IgD-negative memory B cell (primary cell): Measurements from ENCODE around the gene COMMD7. TPM values are rescaled to one million over a fixed set of nuclear protein-coding genes. Genes with fewer than 3 reads are reported as not detected.

Experiments
- H3K27ac Mint-ChIP-seq, 3 donors: one replicate each; pipeline ENCODE4 v1.8.0; 2020 to 2022; ENCODE audit warnings: mild to moderate bottlenecking in 3 of 3, mixed read lengths in 3 of 3, moderate library complexity in 1 of 3
- H3K27me3 Mint-ChIP-seq: one replicate; pipeline ENCODE4 v1.8.0; 2021; ENCODE audit warnings: mixed read lengths
- H3K36me3 Mint-ChIP-seq: one replicate; pipeline ENCODE4 v1.8.0; 2020; ENCODE audit warnings: mild to moderate bottlenecking, mixed read lengths
- H3K4me1 Mint-ChIP-seq, 3 donors: one replicate each; pipeline ENCODE4 v1.8.0; 2020 to 2022; ENCODE audit warnings: mixed read lengths in 3 of 3, mild to moderate bottlenecking in 1 of 3
- H3K4me3 Mint-ChIP-seq, 4 donors: one replicate each; pipeline ENCODE4 v1.8.0; 2020 to 2022; ENCODE audit warnings: mild to moderate bottlenecking in 4 of 4, mixed read lengths in 4 of 4, moderate library complexity in 3 of 4
- H3K9me3 Mint-ChIP-seq, 3 donors: one replicate each; pipeline ENCODE4 v1.8.0; 2020 to 2021; ENCODE audit warnings: mixed read lengths in 3 of 3, mild to moderate bottlenecking in 1 of 3
- polyA plus RNA-seq: library from polyadenylated mRNA; unstranded; fragments of 300-500 nt; fragmentation: Illumina TruSeq; gene quantifications from one replicate; pipeline ENCODE4 v1.2.3, GENCODE V29; 2021

The COMMD7 gene
- 81.5 TPM for polyA plus RNA-seq

- Mint-ChIP-seq H3K9me3 (no peaks in the 10 kb centered on the region), H3K27me3 (no peaks in the 10 kb centered on the region), H3K27ac (peak within 1 kb of the TSS; percentile 54 to 98 (median 95)), H3K4me1 (peaks cover 4 to 23% (median 20%) of the 10 kb centered on the region in 3 donors), H3K36me3 (peaks cover 2% of the 10 kb centered on the region), H3K4me3 (peak within 1 kb of the TSS; percentile 87 to 97 (median 93))
These were observed at the start of gene COMMD7 for GRCh38 chr20:32743237-32744112. Gene COMMD7, minus strand, starts transcription at chr20:32743467. Its CDS starts 76 bp downstream, at chr20:32743391.

- peak overlapping the region in 1 of 3 donors; percentile 59 for H3K27ac Mint-ChIP-seq
These were observed 49.6 kb upstream of the COMMD7 start for GRCh38 chr20:32792731-32793458.

GRCh38 chr20:32792316-32792715 is 49.0 kb upstream of the COMMD7 start:
- peaks cover 8 to 25% (median 8%) of the 10 kb centered on the region in 3 donors for H3K4me1 Mint-ChIP-seq

More at GRCh38 chr20:32792731-32793458, 49.6 kb upstream of the COMMD7 start:
- Mint-ChIP-seq H3K36me3 (no peaks in the 10 kb centered on the region), H3K4me1 (peaks cover 8 to 25% (median 8%) of the 10 kb centered on the region in 3 donors), H3K4me3 (peak overlapping the region in 2 of 4 donors; percentile 32 to 39), H3K9me3 (no peaks in the 10 kb centered on the region), H3K27me3 (no peaks in the 10 kb centered on the region)

DNA sequence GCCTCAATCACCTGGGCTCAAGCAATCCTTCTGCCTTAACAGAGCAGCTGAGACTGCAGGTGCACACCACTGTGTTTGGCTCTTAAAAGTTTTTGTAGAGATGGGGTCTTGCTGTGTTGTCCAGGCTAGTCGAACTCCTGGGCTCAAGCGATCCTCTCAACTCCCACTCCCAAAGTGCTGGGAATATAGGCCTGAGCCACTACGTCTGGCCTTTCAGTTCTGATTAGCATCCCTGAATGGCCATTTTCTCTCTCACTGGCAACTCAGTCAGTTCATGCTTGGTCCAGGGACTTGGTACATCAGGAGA is 47.4 kb upstream of the COMMD7 start:
- Mint-ChIP-seq H3K27ac (no peak overlapping the region), H3K4me3 (no peak overlapping the region), H3K27me3 (no peaks in the 10 kb centered on the region), H3K4me1 (peaks cover 8 to 25% (median 8%) of the 10 kb centered on the region in 3 donors), H3K36me3 (no peaks in the 10 kb centered on the region), H3K9me3 (no peaks in the 10 kb centered on the region)

More at GRCh38 chr20:32792316-32792715, 49.0 kb upstream of the COMMD7 start:
- H3K27ac Mint-ChIP-seq = no peak overlapping the region
- H3K27me3 Mint-ChIP-seq = no peaks in the 10 kb centered on the region
- no peaks in the 10 kb centered on the region for H3K9me3 Mint-ChIP-seq
- peak overlapping the region in 1 of 4 donors; percentile 52 for H3K4me3 Mint-ChIP-seq
- H3K36me3 Mint-ChIP-seq = no peaks in the 10 kb centered on the region

- no peak overlapping the region for H3K4me3 Mint-ChIP-seq
- no peaks in the 10 kb centered on the region for H3K9me3 Mint-ChIP-seq
- peaks cover 8 to 25% (median 8%) of the 10 kb centered on the region in 3 donors for H3K4me1 Mint-ChIP-seq
- no peaks in the 10 kb centered on the region for H3K36me3 Mint-ChIP-seq
- H3K27me3 Mint-ChIP-seq = no peaks in the 10 kb centered on the region
- H3K27ac Mint-ChIP-seq = peak overlapping the region in 1 of 3 donors; percentile 7
These were observed 46.9 kb upstream of the COMMD7 start for GRCh38 chr20:32789896-32790750.

GRCh38 chr20:32787168-32787567 is 43.9 kb upstream of the COMMD7 start:
- no peak overlapping the region for H3K4me3 Mint-ChIP-seq
- no peaks in the 10 kb centered on the region for H3K36me3 Mint-ChIP-seq
- H3K27ac Mint-ChIP-seq = no peak overlapping the region
- peaks cover 3 to 10% (median 4%) of the 10 kb centered on the region in 3 donors for H3K4me1 Mint-ChIP-seq
- H3K9me3 Mint-ChIP-seq = no peaks in the 10 kb centered on the region
- no peaks in the 10 kb centered on the region for H3K27me3 Mint-ChIP-seq

DNA sequence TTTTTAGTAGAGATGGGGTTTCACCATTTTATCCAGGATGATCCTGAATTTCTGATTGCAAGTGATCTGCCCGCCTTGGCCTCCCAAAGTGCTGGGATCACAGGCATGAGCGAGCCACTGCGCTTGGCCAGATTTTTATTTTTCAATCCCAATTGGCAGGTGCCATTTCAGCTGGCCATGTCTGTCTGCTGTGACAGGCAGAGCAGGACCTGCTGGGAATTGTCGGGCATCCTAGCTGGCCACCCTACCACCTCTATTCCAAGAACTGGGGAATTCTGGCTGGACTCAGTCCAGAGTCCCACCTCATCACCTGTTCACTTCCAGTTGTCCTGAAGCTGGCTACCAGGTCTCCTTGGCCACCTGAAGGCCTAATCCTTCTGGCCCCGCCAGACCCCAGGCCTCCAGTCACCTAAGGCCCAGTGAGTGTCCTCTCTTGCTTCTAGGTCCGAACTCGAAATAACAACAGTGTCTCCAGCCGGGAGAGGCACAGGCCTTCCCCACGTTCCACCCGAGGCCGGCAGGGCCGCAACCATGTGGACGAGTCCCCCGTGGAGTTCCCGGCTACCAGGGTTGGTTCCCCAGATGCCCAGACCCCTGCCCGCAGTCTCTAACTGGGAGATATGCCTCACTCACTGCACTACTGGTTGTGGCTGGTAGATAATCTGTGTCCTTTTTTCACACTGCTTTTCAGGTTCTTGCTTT is 42.9 kb upstream of the COMMD7 start:
- H3K27ac Mint-ChIP-seq = no peak overlapping the region
- no peaks in the 10 kb centered on the region for H3K9me3 Mint-ChIP-seq
- no peaks in the 10 kb centered on the region for H3K36me3 Mint-ChIP-seq
- H3K4me3 Mint-ChIP-seq = no peak overlapping the region
- H3K27me3 Mint-ChIP-seq = no peaks in the 10 kb centered on the region
- peaks cover 2 to 3% (median 3%) of the 10 kb centered on the region in 3 donors for H3K4me1 Mint-ChIP-seq

DNA sequence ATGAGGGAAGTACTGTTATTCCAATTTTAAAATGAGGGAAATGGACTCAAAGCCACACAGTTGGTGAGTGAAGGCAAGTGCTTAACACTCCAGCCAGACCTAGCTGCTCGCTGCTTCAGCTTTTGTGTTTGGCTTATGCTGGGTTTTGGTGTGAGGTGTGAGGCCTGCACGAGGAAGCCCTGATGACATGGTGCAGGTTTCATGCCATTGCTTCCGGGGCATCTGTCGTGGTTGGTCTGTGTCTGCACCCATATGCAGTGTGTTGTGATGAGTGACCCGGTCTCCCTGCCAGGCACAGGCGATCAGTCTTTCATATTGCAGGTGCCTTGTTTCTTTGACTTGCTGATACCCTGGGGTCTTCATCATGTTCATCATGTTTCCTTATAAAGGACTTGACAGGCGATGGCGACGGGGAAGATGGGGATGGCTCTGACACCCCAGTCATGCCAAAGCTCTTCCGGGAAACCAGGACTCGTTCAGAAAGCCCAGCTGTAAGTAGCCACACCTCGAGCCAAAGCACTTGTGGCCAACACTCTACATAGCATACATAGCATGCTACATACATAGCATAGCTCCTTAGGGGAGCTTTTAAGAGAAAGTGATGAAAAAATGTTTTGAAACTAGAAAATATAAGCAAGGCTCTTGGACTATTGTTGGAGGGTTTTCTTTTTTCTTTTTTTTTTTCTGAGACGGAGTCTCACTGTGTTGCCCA is 41.3 kb upstream of the COMMD7 start:
- no peaks in the 10 kb centered on the region for H3K36me3 Mint-ChIP-seq
- no peaks in the 10 kb centered on the region for H3K27me3 Mint-ChIP-seq
- peaks cover 0 to 1% (median 0%) of the 10 kb centered on the region in 3 donors for H3K4me1 Mint-ChIP-seq
- no peak overlapping the region for H3K4me3 Mint-ChIP-seq
- H3K9me3 Mint-ChIP-seq = no peaks in the 10 kb centered on the region
- H3K27ac Mint-ChIP-seq = peak overlapping the region in 1 of 3 donors; percentile 91

- Mint-ChIP-seq H3K4me1 (peaks cover 0 to 3% (median 0%) of the 10 kb centered on the region in 3 donors), H3K36me3 (no peaks in the 10 kb centered on the region), H3K27me3 (no peaks in the 10 kb centered on the region), H3K4me3 (no peak overlapping the region), H3K27ac (no peak overlapping the region), H3K9me3 (no peaks in the 10 kb centered on the region)
These were observed 37.7 kb upstream of the COMMD7 start for GRCh38 chr20:32780749-32781655.

DNA sequence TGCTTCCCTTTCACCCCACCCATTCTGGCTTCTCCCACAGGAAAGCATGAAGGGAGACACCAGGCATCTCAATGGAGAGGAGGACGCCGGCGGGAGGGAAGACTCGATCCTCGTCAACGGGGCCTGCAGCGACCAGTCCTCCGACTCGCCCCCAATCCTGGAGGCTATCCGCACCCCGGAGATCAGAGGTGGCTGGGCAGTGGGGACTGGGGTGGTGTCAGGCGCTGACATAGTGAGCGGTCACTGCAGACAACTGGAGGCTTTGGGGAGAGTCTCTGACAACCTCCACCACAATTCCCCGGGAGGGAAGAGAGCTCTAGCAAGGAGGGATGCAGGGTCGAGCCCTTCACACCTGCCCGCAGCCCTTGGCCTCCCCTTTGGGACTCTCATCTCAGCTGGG is 37.0 kb upstream of the COMMD7 start:
- Mint-ChIP-seq H3K27ac (no peak overlapping the region), H3K36me3 (no peaks in the 10 kb centered on the region), H3K27me3 (no peaks in the 10 kb centered on the region), H3K4me3 (no peak overlapping the region), H3K9me3 (no peaks in the 10 kb centered on the region), H3K4me1 (peaks cover 0 to 3% (median 0%) of the 10 kb centered on the region in 3 donors)

DNA sequence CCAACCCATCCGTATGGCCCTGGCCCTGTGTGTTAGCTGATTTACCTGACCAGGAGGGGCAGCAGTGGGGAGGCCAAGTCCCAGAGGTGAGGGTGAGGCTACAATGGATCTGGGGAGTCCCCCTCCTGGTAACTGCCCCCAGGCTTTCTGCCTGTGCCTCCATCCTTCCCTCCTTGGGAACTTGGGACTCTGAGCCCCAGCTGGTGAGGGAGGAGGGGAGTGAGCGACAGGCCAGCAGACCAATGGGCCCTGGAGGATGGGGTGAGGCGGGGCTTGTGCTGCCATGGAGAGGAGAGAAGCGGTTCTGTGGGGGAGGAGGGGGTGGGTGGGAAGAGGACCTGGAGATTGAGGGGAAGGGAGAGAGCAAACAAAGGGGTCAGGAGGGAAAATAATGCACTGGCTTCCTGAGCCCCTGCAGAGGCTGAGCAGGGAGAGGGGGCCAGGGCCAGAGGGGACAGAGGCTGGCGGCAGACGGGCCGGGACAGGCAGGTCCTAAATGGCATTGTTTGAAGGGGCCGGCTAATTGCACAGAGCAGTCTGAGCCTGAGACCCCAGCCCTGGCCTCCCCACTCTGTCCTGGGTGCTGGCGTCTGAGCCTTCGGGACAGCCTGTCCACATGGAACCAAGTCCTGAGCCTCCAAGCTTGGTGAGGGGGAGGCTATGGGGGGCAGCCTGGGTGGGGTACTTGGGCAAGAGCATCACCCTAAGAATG is 36.4 kb upstream of the COMMD7 start:
- H3K4me1 Mint-ChIP-seq = peaks cover 0 to 3% (median 0%) of the 10 kb centered on the region in 3 donors
- no peak overlapping the region for H3K27ac Mint-ChIP-seq
- no peaks in the 10 kb centered on the region for H3K36me3 Mint-ChIP-seq
- no peak overlapping the region for H3K4me3 Mint-ChIP-seq
- H3K27me3 Mint-ChIP-seq = no peaks in the 10 kb centered on the region
- no peaks in the 10 kb centered on the region for H3K9me3 Mint-ChIP-seq

DNA sequence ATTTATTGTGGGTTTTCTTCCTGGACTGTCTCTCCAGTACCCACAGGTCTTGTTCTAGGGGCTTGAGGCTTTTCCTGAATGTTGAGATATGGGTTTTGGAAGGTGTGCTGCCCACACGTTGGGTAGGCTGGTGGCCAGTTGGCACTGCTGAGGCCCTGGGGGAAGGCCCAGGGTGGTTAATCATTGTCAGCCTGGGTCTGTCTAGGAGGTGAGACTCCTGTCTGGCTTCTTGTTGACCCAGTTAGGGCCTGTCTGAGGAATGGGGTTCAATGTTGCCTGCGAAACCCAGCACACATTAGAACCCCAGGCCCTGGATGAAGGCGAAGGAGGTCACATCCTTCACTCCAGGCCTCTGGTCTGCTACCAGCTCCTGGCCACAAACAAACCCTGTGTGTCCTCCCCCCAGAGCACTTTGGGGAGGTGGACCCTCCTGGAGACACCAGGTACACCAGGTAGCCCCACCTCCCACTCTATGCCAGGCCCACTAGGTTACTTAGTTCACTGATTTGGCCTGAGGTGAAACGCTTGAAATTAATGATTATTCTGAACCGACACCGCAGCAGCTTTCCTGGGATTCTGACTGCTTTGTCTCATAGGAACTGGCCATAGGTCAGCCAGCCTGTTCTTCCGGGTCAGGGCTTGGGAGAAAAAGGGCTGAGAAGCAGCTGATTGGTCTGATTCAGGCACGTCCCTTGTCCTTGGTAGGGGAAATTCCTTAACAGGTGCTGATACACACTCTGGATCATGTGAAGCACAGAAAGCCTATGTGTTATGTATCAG is 34.1 kb upstream of the COMMD7 start:
- no peak overlapping the region for H3K27ac Mint-ChIP-seq
- H3K4me1 Mint-ChIP-seq = peaks cover 0 to 3% (median 0%) of the 10 kb centered on the region in 3 donors
- H3K4me3 Mint-ChIP-seq = peak overlapping the region in 1 of 4 donors; percentile 47
- no peaks in the 10 kb centered on the region for H3K9me3 Mint-ChIP-seq
- no peaks in the 10 kb centered on the region for H3K36me3 Mint-ChIP-seq
- H3K27me3 Mint-ChIP-seq = no peaks in the 10 kb centered on the region
